ENCODE data around the gene CTXN2.

Gene CTXN2

GRCh38 chr15:48205981-48206380, 14.5 kb downstream of the CTXN2 start, which contains the start of gene SLC12A1:
SLC12A1 (plus strand) TSS chr15:48206302; CDS start chr15:48207720, 1,418 bp downstream.
- no peak within 1 kb of the TSS for H3K4me3 ChIP-seq (ENCODE audit: low read length)
- DNase-seq (ENCODE audit: low read depth, low spot score): no peak

DNA sequence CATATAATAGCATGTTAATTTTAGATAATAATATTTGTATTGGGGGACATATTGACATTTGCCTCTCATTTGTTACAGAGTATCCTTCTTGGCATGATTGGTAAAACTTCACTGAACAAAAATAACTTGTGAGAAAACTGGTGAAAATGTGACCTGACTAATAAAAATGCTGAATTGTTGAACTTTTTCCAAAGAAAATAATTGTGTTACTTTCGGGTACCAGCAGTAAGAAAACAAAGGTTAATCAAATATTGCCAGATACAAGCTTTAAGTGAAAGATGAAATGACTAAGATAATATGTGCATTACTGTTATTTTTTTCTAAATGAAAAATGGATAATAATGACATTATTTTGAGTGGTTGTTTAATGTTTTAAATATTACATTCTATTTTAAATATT, 29.8 kb downstream of the CTXN2 start:
- no peak overlapping the region for H3K4me3 ChIP-seq (ENCODE audit: low read length)
- no peak for DNase-seq (ENCODE audit: low read depth, low spot score)

DNA sequence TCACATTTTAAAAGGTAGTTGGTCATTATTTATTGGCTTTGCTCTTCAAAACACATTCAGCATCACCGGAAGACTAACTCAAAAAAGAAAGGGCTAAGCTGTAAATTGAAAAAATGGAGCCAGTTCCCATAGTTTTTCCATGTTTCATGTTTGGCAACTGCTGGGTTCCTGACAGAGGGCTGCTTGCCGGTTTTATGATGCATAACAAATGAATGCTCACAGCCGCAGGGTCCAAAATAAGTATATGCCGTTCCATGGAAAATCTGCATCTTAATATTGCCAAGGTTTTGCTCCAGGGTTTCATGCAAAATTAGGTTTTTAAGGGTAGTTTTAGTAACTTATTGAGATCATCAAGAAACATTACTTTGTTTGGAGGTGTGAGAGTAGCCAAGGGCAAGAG, 30.4 kb downstream of the CTXN2 start:
- no peak overlapping the region for H3K4me3 ChIP-seq (ENCODE audit: low read length)
- DNase-seq (ENCODE audit: low read depth, low spot score): no peak

DNA sequence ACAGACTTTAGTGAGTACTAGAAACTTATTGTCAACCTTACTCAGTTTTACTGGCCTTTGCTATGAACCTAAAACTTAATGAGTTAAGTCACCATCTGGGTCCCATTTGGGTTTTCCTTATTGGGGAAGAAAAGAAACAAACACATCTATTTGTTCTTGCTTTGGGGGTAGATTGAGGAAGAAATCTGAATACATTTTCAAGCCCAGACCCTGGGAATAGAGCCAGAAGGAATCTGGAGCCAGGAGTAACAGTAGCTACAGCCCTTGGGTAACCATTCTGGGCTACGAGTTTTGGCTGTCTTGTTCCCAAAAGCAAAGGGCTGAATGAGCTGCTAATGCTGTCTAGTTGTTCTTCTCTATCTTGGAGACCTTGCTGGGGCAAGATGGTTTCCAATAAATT, 31.2 kb downstream of the CTXN2 start:
- no peak for DNase-seq (ENCODE audit: low read depth, low spot score)
- H3K4me3 ChIP-seq (ENCODE audit: low read length): no peak overlapping the region

- no peak overlapping the region for H3K4me3 ChIP-seq (ENCODE audit: low read length)
- DNase-seq (ENCODE audit: low read depth, low spot score): no peak
Observed at GRCh38 chr15:48225771-48226170, 34.3 kb downstream of the CTXN2 start.

DNA sequence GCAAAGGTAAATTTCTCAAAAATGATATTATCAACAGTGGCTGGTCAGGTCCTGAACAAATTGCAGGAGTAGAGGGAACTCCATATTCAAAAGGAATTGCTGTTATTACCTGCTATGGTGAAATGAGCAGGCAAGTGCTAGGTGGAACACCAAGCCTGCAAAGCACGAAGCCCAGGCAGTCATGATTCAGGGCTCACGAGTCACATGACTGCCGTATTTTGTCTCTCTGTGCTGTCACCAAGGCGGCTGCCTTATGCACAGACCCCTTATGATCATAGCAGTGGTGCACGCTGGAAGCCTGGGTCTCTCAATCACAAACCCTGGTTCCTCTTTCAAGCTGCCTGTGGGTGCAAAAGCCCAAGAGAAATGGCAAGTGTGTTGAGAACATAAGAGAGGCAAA, 39.0 kb downstream of the CTXN2 start:
- no peak for DNase-seq (ENCODE audit: low read depth, low spot score)
- no peak overlapping the region for H3K4me3 ChIP-seq (ENCODE audit: low read length)

DNA sequence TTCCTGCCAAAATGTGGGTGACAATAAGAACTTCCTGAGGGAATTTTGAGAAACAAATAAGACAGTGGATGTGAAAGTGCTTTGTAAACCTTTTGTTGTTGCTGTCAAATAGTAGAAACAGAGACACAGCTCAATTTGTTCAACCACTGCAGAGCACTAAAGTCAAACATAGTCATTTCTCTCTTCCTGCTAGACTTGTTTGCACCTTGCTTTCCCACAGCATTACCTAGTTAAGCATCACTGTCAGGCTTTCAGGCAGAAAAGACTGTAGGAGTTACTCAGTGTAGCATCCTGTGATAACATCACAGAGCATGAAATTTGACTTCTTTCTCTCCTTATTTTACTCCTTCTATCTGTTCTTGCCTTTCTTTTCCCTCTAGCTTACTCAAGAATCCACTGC, 41.8 kb downstream of the CTXN2 start:
- H3K4me3 ChIP-seq (ENCODE audit: low read length): no peak overlapping the region

DNA sequence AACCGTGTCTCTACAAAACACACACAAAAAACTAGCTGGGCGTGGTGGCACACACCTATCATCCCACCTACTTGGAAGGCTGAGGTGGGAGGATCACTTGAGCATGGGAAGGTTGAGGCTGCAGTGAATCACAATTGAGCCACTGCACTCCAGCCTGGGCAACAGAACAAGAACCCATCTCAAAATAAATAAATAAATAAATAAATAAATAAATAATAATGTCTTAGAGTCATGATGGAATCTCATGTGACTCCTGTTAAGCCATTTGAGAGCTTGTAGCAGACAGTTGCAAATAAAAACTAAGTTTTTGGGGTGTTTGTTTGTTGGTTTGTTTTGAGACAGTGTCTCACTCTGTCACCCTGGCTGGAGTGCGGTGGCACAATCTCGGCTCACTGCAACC, 47.9 kb downstream of the CTXN2 start:
- no peak for DNase-seq (ENCODE audit: low read depth, low spot score)
- no peak overlapping the region for H3K4me3 ChIP-seq (ENCODE audit: low read length)

More for the DNA sequence above, 41.8 kb downstream of the CTXN2 start:
- DNase-seq (ENCODE audit: low read depth, low spot score): no peak

- no peak for DNase-seq (ENCODE audit: low read depth, low spot score)
- no peak overlapping the region for H3K4me3 ChIP-seq (ENCODE audit: low read length)
Observed at GRCh38 chr15:48242015-48242414, 50.5 kb downstream of the CTXN2 start.

- no peak overlapping the region for H3K4me3 ChIP-seq (ENCODE audit: low read length)
- no peak for DNase-seq (ENCODE audit: low read depth, low spot score)
Observed at GRCh38 chr15:48242535-48242934, 51.1 kb downstream of the CTXN2 start.

DNA sequence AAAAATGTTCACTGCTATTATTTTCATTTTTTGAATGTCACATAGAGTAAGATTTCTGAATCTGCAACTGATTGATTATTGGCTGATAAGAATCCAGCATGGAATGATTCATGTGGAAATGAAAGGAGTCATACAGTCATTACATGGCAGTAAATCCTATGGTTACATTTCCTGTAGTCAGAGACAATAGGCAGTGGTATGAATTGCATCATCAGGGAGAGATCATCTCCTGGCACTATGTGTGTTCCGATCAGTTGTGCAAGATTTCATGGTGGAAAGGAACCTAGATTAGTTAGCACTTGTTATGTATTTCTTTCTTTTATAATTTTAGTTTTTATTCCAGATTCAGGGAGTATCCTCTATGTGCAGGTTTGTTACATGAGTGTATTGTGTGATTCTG, 53.5 kb downstream of the CTXN2 start:
- no peak overlapping the region for H3K4me3 ChIP-seq (ENCODE audit: low read length)
- DNase-seq (ENCODE audit: low read depth, low spot score): no peak

DNA sequence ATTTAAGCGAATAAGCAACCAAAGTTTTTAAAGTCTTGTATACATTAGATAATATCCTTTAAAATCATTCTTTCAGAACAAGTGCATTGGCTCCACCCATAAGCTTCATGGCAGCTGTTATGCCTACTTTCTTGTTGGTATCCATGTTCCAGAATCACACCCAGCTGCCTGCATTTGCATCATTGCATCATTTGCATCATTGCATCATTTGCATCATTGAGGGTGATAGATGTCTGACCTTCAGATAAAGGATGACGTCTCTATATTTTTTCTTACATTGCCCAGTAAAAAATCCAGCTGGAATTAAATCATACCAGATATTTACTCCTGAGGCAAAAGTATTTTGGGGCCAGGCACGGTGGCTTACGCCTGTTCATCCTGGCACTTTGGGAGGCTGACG, 56.9 kb downstream of the CTXN2 start:
- no peak for DNase-seq (ENCODE audit: low read depth, low spot score)

GRCh38 chr15:48250640-48251076, 59.2 kb downstream of the CTXN2 start:
- peak; percentile 67 for DNase-seq (ENCODE audit: low read depth, low spot score)
- no peak overlapping the region for H3K4me3 ChIP-seq (ENCODE audit: low read length)

More for the DNA sequence above, 56.9 kb downstream of the CTXN2 start:
- no peak overlapping the region for H3K4me3 ChIP-seq (ENCODE audit: low read length)

DNA sequence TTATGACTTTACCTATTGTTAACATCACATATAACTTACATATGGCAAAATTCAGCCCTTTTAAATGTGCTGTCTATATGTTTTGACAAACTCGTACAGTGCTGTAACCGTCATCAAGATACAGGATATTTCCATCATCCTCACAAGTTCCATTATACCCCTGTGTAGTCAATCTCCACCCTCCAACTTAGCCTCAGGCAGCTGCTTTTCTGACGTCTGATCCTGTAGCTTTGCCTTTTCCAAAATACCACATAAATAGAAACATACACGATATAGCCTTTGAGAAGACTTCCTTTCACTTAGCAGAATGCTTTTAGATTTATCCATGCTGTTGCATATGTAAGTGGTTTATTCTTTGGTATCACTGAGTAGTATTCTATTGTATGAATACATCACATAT, 61.7 kb downstream of the CTXN2 start:
- no peak overlapping the region for H3K4me3 ChIP-seq (ENCODE audit: low read length)
- DNase-seq (ENCODE audit: low read depth, low spot score): peak; percentile 10
